ENCODE data around the gene MPI.

MPI gene

GRCh38 chr15:74850393-74850792 lies 39.4 kb upstream of the MPI start:
- H3K36me3 ChIP-seq (ENCODE audit: control insufficient read depth, insufficient read depth, low read length): peaks cover 45% of the 10 kb centered on the region
- H3K9me3 ChIP-seq (ENCODE audit: control insufficient read depth, low read length): no peaks in the 10 kb centered on the region
- H3K9ac ChIP-seq (ENCODE audit: low read length): no peak overlapping the region
- no peaks in the 10 kb centered on the region for H3K27me3 ChIP-seq (ENCODE audit: control insufficient read depth, insufficient read depth, low read length)
- H3K4me3 ChIP-seq (ENCODE audit: low read length): no peak overlapping the region
- peaks cover 37% of the 10 kb centered on the region for H3K4me1 ChIP-seq (ENCODE audit: control insufficient read depth, insufficient read depth, low read length)

DNA sequence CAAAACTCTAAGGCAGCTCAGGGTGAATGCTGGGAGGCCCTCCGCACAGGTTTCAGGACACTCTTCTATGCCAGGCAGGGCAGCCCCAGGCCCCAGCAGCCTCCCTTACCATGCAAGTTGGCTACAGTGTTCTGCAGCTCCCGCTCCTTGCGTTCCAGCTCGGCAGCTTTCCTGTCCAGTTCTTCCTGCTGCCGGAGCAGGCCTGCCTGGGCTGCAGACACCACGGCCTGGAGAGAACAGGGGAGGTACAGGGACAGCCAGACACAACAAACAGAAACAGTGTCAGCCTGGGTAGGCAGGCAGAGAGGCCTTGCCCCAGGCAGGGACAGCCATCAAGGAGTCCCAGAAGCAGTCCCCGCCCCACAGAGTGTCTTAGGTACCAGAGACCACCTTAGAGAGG lies 37.9 kb upstream of the MPI start:
- Histone ChIP-seq H3K9me3 (ENCODE audit: control insufficient read depth, low read length) (no peaks in the 10 kb centered on the region), H3K4me3 (ENCODE audit: low read length) (no peak overlapping the region), H3K27me3 (ENCODE audit: control insufficient read depth, insufficient read depth, low read length) (no peaks in the 10 kb centered on the region), H3K4me1 (ENCODE audit: control insufficient read depth, insufficient read depth, low read length) (peaks cover 38% of the 10 kb centered on the region), H3K36me3 (ENCODE audit: control insufficient read depth, insufficient read depth, low read length) (peaks cover 41% of the 10 kb centered on the region), H3K9ac (ENCODE audit: low read length) (no peak overlapping the region)

- Histone ChIP-seq H3K4me1 (ENCODE audit: control insufficient read depth, insufficient read depth, low read length) (peaks cover 47% of the 10 kb centered on the region), H3K9me3 (ENCODE audit: control insufficient read depth, low read length) (no peaks in the 10 kb centered on the region), H3K4me3 (ENCODE audit: low read length) (no peak overlapping the region), H3K36me3 (ENCODE audit: control insufficient read depth, insufficient read depth, low read length) (peaks cover 25% of the 10 kb centered on the region), H3K27me3 (ENCODE audit: control insufficient read depth, insufficient read depth, low read length) (no peaks in the 10 kb centered on the region), H3K9ac (ENCODE audit: low read length) (no peak overlapping the region)
Measured at GRCh38 chr15:74854453-74855022, 35.3 kb upstream of the MPI start.

DNA sequence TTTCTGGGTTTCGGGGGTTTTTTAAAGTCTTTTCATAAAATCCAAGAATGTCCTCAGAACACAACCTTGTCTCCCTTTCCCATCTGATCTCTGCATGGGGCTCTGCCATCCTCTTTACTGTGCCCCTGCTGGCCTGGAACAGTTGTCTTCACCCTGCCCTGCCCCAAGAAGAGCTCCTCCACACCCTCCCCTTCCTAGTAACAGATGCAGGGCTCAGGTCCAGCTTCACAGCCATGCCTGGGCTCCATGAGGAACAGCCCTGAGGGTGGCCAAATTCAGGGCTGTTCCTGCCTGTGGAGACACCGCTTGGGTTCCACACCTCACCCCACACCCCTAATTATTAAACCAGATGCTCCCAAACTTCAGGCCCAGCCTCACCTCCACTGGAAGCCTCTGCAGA lies 34.0 kb upstream of the MPI start:
- H3K27me3 ChIP-seq (ENCODE audit: control insufficient read depth, insufficient read depth, low read length): no peaks in the 10 kb centered on the region
- H3K4me1 ChIP-seq (ENCODE audit: control insufficient read depth, insufficient read depth, low read length): peaks cover 48% of the 10 kb centered on the region
- no peaks in the 10 kb centered on the region for H3K9me3 ChIP-seq (ENCODE audit: control insufficient read depth, low read length)
- H3K9ac ChIP-seq (ENCODE audit: low read length): no peak overlapping the region
- H3K4me3 ChIP-seq (ENCODE audit: low read length): no peak overlapping the region
- H3K36me3 ChIP-seq (ENCODE audit: control insufficient read depth, insufficient read depth, low read length): peaks cover 25% of the 10 kb centered on the region

GRCh38 chr15:74856537-74856936 lies 33.3 kb upstream of the MPI start:
- Histone ChIP-seq H3K27me3 (ENCODE audit: control insufficient read depth, insufficient read depth, low read length) (no peaks in the 10 kb centered on the region), H3K4me3 (ENCODE audit: low read length) (no peak overlapping the region), H3K9ac (ENCODE audit: low read length) (no peak overlapping the region), H3K4me1 (ENCODE audit: control insufficient read depth, insufficient read depth, low read length) (peaks cover 42% of the 10 kb centered on the region), H3K36me3 (ENCODE audit: control insufficient read depth, insufficient read depth, low read length) (peaks cover 20% of the 10 kb centered on the region), H3K9me3 (ENCODE audit: control insufficient read depth, low read length) (no peaks in the 10 kb centered on the region)

- Histone ChIP-seq H3K4me3 (ENCODE audit: low read length) (no peak overlapping the region), H3K4me1 (ENCODE audit: control insufficient read depth, insufficient read depth, low read length) (peaks cover 42% of the 10 kb centered on the region), H3K36me3 (ENCODE audit: control insufficient read depth, insufficient read depth, low read length) (peaks cover 20% of the 10 kb centered on the region), H3K27me3 (ENCODE audit: control insufficient read depth, insufficient read depth, low read length) (no peaks in the 10 kb centered on the region), H3K9ac (ENCODE audit: low read length) (peak overlapping the region; percentile 0), H3K9me3 (ENCODE audit: control insufficient read depth, low read length) (no peaks in the 10 kb centered on the region)
Measured at GRCh38 chr15:74857082-74857655, 32.7 kb upstream of the MPI start.

- peak overlapping the region; percentile 0 for H3K9ac ChIP-seq (ENCODE audit: low read length)
- no peaks in the 10 kb centered on the region for H3K9me3 ChIP-seq (ENCODE audit: control insufficient read depth, low read length)
- H3K27me3 ChIP-seq (ENCODE audit: control insufficient read depth, insufficient read depth, low read length): no peaks in the 10 kb centered on the region
- peaks cover 42% of the 10 kb centered on the region for H3K4me1 ChIP-seq (ENCODE audit: control insufficient read depth, insufficient read depth, low read length)
- H3K4me3 ChIP-seq (ENCODE audit: low read length): no peak overlapping the region
- H3K36me3 ChIP-seq (ENCODE audit: control insufficient read depth, insufficient read depth, low read length): peaks cover 16% of the 10 kb centered on the region
Measured at GRCh38 chr15:74857671-74858368, 32.0 kb upstream of the MPI start.

- no peak overlapping the region for H3K9ac ChIP-seq (ENCODE audit: low read length)
- H3K9me3 ChIP-seq (ENCODE audit: control insufficient read depth, low read length): no peaks in the 10 kb centered on the region
- H3K4me3 ChIP-seq (ENCODE audit: low read length): no peak overlapping the region
- peaks cover 37% of the 10 kb centered on the region for H3K4me1 ChIP-seq (ENCODE audit: control insufficient read depth, insufficient read depth, low read length)
- peaks cover 11% of the 10 kb centered on the region for H3K36me3 ChIP-seq (ENCODE audit: control insufficient read depth, insufficient read depth, low read length)
- no peaks in the 10 kb centered on the region for H3K27me3 ChIP-seq (ENCODE audit: control insufficient read depth, insufficient read depth, low read length)
Measured at GRCh38 chr15:74858369-74858740, 31.5 kb upstream of the MPI start.

GRCh38 chr15:74863239-74864056 lies 26.4 kb upstream of the MPI start:
- no peak overlapping the region for H3K9ac ChIP-seq (ENCODE audit: low read length)
- H3K9me3 ChIP-seq (ENCODE audit: control insufficient read depth, low read length): no peaks in the 10 kb centered on the region
- peaks cover 61% of the 10 kb centered on the region for H3K4me1 ChIP-seq (ENCODE audit: control insufficient read depth, insufficient read depth, low read length)
- no peaks in the 10 kb centered on the region for H3K27me3 ChIP-seq (ENCODE audit: control insufficient read depth, insufficient read depth, low read length)
- no peak overlapping the region for H3K4me3 ChIP-seq (ENCODE audit: low read length)
- no peaks in the 10 kb centered on the region for H3K36me3 ChIP-seq (ENCODE audit: control insufficient read depth, insufficient read depth, low read length)

DNA sequence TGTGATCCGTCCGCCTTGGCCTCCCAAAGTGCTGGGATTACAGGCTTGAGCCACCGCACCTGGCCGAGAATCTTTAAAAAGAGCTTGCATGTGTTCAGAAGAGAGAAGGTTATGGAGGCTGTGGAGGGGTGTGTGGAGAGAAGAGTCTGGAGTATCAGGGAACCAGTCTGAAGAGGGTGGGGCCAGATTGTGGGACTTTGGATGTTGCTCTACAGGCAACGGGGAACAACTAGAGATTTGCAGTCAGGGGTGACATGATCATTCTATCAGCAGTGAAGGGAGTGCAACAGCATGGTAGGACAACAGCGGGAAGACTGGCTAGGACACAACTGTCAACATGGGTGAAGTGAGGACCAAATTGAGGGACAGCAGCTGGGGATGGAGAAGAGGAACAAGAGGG lies 25.5 kb upstream of the MPI start:
- peaks cover 62% of the 10 kb centered on the region for H3K4me1 ChIP-seq (ENCODE audit: control insufficient read depth, insufficient read depth, low read length)
- no peak overlapping the region for H3K4me3 ChIP-seq (ENCODE audit: low read length)
- H3K9ac ChIP-seq (ENCODE audit: low read length): no peak overlapping the region

DNA sequence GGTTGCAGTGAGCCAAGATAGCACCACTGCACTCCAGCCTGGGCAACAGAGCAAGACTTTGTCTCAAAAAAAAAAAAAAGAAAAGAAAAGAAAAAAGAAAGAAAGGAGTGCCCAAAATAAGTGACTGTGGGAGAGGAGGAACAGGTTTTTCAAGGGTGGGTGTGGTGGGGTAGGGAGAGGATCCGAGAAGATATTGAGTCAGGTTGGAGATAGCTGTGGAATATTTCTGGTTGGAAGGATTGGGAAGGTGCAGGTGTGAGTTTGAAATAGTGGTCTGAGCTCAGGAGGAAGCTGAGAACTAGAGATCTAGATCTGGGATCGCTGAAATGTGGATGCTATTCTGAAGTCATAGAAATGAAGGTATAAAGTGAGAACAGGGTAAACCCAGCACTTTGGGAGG lies 24.5 kb upstream of the MPI start:
- H3K4me3 ChIP-seq (ENCODE audit: low read length): no peak overlapping the region

More for the DNA sequence above, 25.5 kb upstream of the MPI start:
- Histone ChIP-seq H3K36me3 (ENCODE audit: control insufficient read depth, insufficient read depth, low read length) (no peaks in the 10 kb centered on the region), H3K27me3 (ENCODE audit: control insufficient read depth, insufficient read depth, low read length) (no peaks in the 10 kb centered on the region), H3K9me3 (ENCODE audit: control insufficient read depth, low read length) (no peaks in the 10 kb centered on the region)

GRCh38 chr15:74866090-74866489 lies 23.8 kb upstream of the MPI start:
- no peaks in the 10 kb centered on the region for H3K9me3 ChIP-seq (ENCODE audit: control insufficient read depth, low read length)
- no peak overlapping the region for H3K4me3 ChIP-seq (ENCODE audit: low read length)
- no peak overlapping the region for H3K9ac ChIP-seq (ENCODE audit: low read length)
- H3K27me3 ChIP-seq (ENCODE audit: control insufficient read depth, insufficient read depth, low read length): no peaks in the 10 kb centered on the region
- peaks cover 68% of the 10 kb centered on the region for H3K4me1 ChIP-seq (ENCODE audit: control insufficient read depth, insufficient read depth, low read length)
- H3K36me3 ChIP-seq (ENCODE audit: control insufficient read depth, insufficient read depth, low read length): no peaks in the 10 kb centered on the region

More for the DNA sequence above, 24.5 kb upstream of the MPI start:
- H3K9ac ChIP-seq (ENCODE audit: low read length): no peak overlapping the region
- H3K4me1 ChIP-seq (ENCODE audit: control insufficient read depth, insufficient read depth, low read length): peaks cover 62% of the 10 kb centered on the region
- no peaks in the 10 kb centered on the region for H3K9me3 ChIP-seq (ENCODE audit: control insufficient read depth, low read length)
- H3K36me3 ChIP-seq (ENCODE audit: control insufficient read depth, insufficient read depth, low read length): no peaks in the 10 kb centered on the region
- H3K27me3 ChIP-seq (ENCODE audit: control insufficient read depth, insufficient read depth, low read length): no peaks in the 10 kb centered on the region
